GM18526 (cell line): ENCODE measurements around the gene SP1.
A peak's percentile ranks its signal among the peaks of the same experiment; 100 is the strongest.

Source experiments
- POLR2A ChIP-seq: IDR thresholded peaks from 3 replicates; pipeline ENCODE4 v1.6.1; 2011; ENCODE audit not compliant: insufficient read length; ENCODE audit errors: extremely low read depth

Gene SP1

DNA sequence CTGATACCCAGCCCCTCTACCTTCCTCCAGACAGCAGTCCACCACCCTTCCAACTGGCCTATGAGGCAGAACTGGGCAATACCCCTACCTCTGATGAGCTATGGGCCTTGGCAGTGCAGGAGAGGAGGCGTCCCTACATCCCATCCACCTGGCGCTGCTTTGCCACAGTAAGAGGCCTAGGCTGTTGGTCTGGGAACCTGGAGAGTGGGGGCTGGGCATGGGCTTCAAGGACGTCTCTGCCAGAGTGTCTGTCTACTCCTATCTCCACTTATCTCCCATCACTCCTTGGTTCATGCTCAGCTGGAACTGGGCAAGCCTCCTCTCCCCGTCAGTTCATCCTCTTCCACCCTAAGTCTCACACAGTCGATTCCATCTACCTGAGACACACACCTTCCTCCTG, 50.1 kb downstream of the SP1 start:
- TF ChIP-seq POLR2A = no peak

- TF ChIP-seq POLR2A = no peak
Observed at GRCh38 chr12:53431187-53431586, 51.2 kb downstream of the SP1 start.

DNA sequence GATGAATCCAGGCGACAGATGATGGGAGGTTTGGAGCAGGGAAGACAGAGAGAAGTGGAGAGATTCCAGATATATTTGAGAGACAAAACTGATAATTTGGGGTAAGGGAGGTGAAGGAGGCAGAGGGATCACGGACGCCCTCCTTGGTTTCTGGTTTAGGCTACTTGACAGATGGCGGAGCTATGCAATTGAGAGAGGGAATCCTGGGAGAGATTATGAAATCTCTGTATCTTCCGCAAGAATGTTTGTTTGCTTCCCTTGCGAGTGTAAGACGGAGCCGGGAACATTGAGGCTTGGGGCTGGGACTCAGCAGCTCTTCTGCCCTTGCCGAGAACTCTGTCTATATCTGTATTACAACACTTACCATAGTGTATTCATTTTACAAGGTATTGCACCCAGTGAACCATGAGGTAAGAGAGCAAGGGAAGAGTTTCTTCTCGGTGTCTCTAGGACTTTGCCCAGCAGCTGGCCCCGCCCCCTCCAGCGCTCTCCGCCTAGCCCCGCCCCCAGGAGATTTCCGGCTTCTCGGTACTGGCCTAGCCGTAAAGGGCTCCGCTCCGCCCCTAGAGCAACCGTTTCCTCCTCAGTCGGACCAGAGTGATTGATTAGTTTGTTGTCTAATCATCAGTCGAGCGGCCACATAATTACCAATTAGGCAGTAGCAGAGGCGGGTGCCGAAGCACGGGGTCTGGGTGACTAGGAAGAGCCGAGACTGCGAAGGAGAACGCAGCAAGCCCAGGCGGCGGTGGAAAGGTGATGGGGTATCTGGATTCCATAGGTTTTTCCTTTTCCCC, 61.3 kb downstream of the SP1 start, which contains the start of gene PRR13:
TSS of gene PRR13 (plus strand) at position 695 of the 794 bp plus-strand sequence. CDS start 981 bp downstream, outside the sequence.
- peak; percentile 97 for TF ChIP-seq POLR2A

DNA sequence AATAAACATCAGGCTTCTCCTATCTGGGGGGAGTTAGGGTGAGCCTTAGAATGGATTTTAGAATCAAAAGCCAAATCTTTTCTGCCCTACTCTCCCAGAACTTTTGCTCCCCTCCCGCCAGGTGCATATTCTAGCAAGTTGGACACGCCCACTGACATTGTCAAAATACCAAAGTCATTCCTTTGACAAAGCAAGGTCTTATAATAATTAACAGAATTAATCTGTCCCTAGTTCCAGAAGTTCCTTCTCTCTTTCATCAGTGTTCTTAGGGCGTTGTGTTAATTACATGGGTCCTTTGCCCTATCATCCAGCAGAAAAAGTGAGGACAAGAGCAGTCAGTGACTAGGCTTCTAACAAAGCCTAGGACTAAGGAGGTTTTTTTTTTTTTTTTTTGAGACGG, 64.0 kb downstream of the SP1 start:
- no peak for TF ChIP-seq POLR2A

DNA sequence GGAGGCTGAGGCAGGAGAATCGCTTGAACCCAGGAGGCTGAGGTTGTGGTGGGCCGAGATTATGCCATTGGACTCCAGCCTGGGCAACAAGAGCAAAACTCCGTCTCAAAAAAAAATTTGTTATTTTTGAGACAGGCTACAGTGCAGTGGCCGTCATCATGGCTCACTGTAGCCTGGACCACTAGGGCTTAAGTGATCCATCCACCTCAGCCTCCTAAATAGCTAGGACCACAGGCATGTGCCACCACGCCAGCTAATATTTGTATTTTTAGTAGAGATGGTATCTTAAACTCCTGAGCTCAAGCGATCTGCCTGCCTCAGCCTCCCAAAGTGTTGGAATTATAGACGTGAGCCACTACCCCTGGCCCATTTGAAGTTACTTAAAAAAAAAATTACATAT, 71.0 kb downstream of the SP1 start:
- no peak for TF ChIP-seq POLR2A

GRCh38 chr12:53451661-53452158, 71.7 kb downstream of the SP1 start, which contains the start of gene PCBP2:
PCBP2 (plus strand) TSS chr12:53452102; CDS start chr12:53454801, 2,699 bp downstream.
- TF ChIP-seq POLR2A = peak; percentile 87

DNA sequence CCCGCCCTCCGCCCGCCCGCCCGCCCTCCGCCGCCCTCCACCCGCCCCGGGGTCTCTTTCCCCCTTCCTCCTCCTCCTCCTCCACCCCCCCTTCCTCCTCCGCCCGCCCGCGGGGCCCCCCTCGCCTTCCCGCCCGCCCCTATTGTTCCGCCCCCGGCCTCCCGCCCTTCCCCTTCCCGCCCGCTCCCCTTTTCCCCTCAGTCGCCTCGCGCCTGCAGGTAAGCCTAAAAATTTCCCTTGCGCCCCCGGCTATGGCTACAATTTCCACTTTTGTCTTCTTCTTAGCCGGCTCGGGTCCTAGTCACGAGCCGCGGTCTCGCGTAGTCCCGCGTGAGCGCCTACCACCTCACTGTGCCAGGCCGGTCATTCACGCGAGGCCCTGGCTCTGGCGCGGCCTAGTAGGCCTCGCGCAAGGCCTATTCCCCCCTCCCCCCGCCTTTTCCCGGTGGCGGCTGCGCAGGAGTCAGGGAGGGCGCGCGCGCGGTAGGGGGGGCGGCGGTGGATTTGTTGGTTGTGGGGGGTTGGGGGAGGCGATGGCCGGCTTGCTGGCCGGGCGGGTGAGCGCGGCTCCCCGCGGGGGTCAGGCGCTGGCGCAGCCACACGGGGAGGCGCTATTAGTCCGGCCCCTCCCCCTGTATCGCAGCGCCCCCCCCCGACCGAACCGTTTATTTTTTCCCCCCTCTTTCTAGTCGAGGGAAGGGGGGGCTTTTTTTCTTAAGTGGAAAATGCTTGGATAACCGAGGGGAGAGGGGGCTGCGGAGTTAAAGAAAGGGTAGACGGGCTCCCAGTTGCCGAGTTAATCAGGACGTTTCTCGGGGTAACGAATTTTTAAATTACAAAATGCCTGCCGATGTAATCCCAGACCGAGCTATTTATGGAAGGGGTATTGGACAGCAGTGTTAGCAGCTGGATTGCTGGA, 72.4 kb downstream of the SP1 start:
- no peak for TF ChIP-seq POLR2A

DNA sequence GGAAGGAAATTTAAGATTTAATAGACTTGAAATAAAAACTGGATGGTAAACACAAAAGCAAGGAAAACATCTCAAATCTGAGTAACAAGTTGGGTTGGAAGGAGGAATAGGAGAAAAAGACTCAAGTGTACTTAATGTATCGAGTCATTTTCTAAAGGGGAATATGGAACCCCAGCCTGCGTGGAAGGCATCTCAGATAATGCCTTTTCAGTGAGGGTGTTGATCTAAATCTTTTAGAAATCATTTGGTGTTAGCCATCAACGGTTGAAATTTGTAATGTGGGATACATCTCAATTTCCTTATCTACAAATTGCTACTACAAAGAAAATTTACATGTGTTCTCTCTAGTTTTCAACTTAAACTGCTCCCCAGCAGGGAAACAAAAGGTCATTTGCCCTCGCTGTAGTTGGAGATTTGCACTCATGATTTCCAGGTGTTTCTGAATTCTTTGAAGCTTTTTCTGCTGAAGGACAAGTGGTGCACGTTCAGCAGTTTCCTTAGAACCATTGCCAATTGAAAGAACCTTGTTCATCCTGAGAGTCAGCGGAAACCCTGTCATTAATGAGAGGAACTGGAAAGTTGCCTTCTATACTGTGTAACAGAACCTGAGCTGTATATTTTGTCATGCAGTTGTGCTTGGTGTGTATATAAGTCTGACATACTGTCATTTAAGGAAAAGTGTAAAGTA, 74.1 kb downstream of the SP1 start:
- no peak for TF ChIP-seq POLR2A

DNA sequence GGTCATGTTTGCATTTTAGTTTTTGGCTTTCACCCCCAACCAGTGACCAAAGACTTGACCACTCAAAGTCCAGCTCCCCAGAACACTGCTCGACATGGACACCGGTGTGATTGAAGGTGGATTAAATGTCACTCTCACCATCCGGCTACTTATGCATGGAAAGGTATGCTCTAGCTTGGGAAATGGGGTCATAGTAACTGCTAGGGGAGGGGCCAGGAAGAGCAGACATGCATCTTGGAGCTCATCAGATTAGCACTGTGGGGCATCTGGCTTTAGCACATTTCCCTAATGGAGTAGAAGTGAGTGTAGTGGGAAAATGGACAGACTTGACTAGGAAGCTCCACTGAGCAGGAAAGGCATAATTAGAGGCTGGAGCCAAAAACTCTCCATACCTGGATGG, 74.7 kb downstream of the SP1 start:
- no peak for TF ChIP-seq POLR2A

- TF ChIP-seq POLR2A = no peak
Observed at GRCh38 chr12:53456654-53457366, 76.8 kb downstream of the SP1 start.

DNA sequence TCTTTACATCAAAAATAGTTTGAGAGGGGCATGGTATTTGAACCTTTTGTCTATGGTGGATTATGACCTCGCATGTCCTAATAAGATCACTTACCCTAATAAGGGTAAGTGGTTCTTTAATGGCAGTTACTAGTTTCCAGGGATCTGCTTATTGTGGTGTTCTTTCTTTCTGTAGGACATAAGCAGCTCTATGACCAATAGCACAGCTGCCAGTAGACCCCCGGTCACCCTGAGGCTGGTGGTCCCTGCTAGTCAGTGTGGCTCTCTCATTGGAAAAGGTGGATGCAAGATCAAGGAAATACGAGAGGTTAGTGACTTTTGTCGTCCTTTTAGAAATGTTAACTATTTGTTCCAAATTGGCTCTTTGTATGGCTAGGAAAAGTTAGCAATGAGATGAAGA, 79.1 kb downstream of the SP1 start:
- no peak for TF ChIP-seq POLR2A

DNA sequence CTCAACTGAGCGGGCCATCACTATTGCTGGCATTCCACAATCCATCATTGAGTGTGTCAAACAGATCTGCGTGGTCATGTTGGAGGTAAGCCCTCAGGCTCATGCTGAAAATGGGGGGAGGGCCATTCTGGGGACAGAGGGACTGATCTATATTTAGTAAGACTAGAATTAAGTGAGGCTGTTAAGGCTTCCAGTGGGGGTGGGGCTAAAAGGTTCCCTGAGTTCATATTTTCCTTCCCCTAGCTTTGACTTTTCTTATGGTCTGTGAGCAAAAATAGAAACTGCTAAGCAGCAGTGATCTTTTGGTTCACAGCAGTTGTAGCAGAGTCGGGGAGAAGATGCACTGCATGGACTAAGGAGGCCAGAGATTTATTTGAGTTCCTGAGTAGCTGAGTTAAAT, 81.1 kb downstream of the SP1 start:
- TF ChIP-seq POLR2A = no peak

GRCh38 chr12:53461591-53461990, 81.6 kb downstream of the SP1 start:
- no peak for TF ChIP-seq POLR2A

- TF ChIP-seq POLR2A = no peak
Observed at GRCh38 chr12:53462935-53463334, 83.0 kb downstream of the SP1 start.
